ENCODE data around the gene FOXP4.

The FOXP4 gene

GRCh38 chr6:41545703-41546474 is at the start of gene FOXP4:
FOXP4 (plus strand) TSS chr6:41546381; CDS start chr6:41565761, 19,380 bp downstream.
- peak; percentile 67 to 77 for DNase-seq (ENCODE audit: low read depth in 2 of 2)

GRCh38 chr6:41497573-41497972 is 48.6 kb upstream of the FOXP4 start:
- no peak for DNase-seq (ENCODE audit: low read depth in 2 of 2)

GRCh38 chr6:41497994-41498393 is 48.2 kb upstream of the FOXP4 start:
- DNase-seq (ENCODE audit: low read depth in 2 of 2): no peak

- DNase-seq (ENCODE audit: low read depth in 2 of 2): no peak
These were observed 47.1 kb upstream of the FOXP4 start for GRCh38 chr6:41498968-41499599.

- no peak for DNase-seq (ENCODE audit: low read depth in 2 of 2)
These were observed 45.6 kb upstream of the FOXP4 start for GRCh38 chr6:41500561-41500960.

GRCh38 chr6:41502566-41502916 is 43.6 kb upstream of the FOXP4 start:
- no peak for DNase-seq (ENCODE audit: low read depth in 2 of 2)

- DNase-seq (ENCODE audit: low read depth in 2 of 2): no peak
These were observed 43.1 kb upstream of the FOXP4 start for GRCh38 chr6:41502917-41503671.

GRCh38 chr6:41503827-41504465 is 42.2 kb upstream of the FOXP4 start:
- DNase-seq (ENCODE audit: low read depth in 2 of 2): no peak

GRCh38 chr6:41504466-41505121 is 41.6 kb upstream of the FOXP4 start:
- DNase-seq (ENCODE audit: low read depth in 2 of 2): no peak

GRCh38 chr6:41505122-41506049 is 40.8 kb upstream of the FOXP4 start:
- no peak for DNase-seq (ENCODE audit: low read depth in 2 of 2)

- DNase-seq (ENCODE audit: low read depth in 2 of 2): no peak
These were observed 37.7 kb upstream of the FOXP4 start for GRCh38 chr6:41508479-41508878.

GRCh38 chr6:41509580-41509979 is 36.6 kb upstream of the FOXP4 start:
- DNase-seq (ENCODE audit: low read depth in 2 of 2): no peak

- DNase-seq (ENCODE audit: low read depth in 2 of 2): no peak
These were observed 34.6 kb upstream of the FOXP4 start for GRCh38 chr6:41511443-41512060.

- DNase-seq (ENCODE audit: low read depth in 2 of 2): no peak
These were observed 34.0 kb upstream of the FOXP4 start for GRCh38 chr6:41512146-41512701.

- no peak for DNase-seq (ENCODE audit: low read depth in 2 of 2)
These were observed 30.2 kb upstream of the FOXP4 start for GRCh38 chr6:41515995-41516394.

- DNase-seq (ENCODE audit: low read depth in 2 of 2): no peak
These were observed 28.1 kb upstream of the FOXP4 start for GRCh38 chr6:41518118-41518517.

GRCh38 chr6:41519305-41519744 is 26.9 kb upstream of the FOXP4 start:
- no peak for DNase-seq (ENCODE audit: low read depth in 2 of 2)

- no peak for DNase-seq (ENCODE audit: low read depth in 2 of 2)
These were observed 26.2 kb upstream of the FOXP4 start for GRCh38 chr6:41519745-41520699.
